OCI-LY1 (cell line): ENCODE results near the gene RALGPS2.

ENCODE experiments used
- CTCF ChIP-seq: fragments of 200-600 bp; sonication (generic), shearing (Covaris generic); IDR thresholded peaks from 2 replicates; pipeline ENCODE4 v1.5.1; 2017; ENCODE audit warnings: mild to moderate bottlenecking, antibody characterized with exemption, low read length, moderate library complexity, mixed read lengths
- EZH2 ChIP-seq: fragments of 200-600 bp; sonication (generic), shearing (Covaris generic); IDR thresholded peaks from 2 replicates; pipeline ENCODE4 v1.8.0; 2017; ENCODE audit warnings: borderline replicate concordance, mixed run types, mild to moderate bottlenecking, antibody characterized with exemption, low read length, moderate library complexity, mixed read lengths

GRCh38 chr1:178954937-178955336 is 229.9 kb downstream of the RALGPS2 start:
- TF ChIP-seq CTCF (no peak), EZH2 (no peak)
